Measurements from ENCODE around the gene CDON. TPM values are rescaled to one million over a fixed set of nuclear protein-coding genes. Genes with fewer than 3 reads are reported as not detected.

The CDON gene
- total RNA-seq, 4 donors from 2014 or later, result 1.0 to 2.0 (median 1.8) TPM

DNA sequence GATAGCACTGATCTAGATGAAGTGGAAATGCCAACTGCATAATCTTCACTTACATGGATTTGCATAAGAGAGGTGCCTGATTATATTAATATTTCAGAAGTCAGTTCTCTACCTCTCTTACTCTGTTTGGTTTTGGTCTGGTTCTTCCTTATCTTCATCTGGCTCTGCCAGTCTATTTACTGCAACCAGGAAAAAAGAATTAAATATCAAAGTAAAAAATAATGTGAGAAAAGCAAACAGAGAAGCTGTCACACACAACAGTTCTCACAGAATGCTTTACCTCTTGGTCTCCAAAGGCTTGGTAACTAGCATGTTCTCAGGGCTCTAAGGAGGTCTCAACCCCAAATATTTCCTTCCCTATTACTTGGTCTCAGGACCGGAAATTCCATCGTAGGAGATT, 110.1 kb downstream of the CDON start:
- in situ Hi-C loops (cut with MboI; ENCODE audit: low sequenced_read_pairs in 4 of 4), result no loop called here
- H3K36me3 ChIP-seq, result no peaks in the 10 kb centered on the region
- H3K4me1 ChIP-seq, result peaks cover 0 to 6% of the 10 kb centered on the region in 2 donors
- TF ChIP-seq POLR2A (IDR thresholded peaks at IDR 0.05), result no peak
- TF ChIP-seq, protein P1, sequence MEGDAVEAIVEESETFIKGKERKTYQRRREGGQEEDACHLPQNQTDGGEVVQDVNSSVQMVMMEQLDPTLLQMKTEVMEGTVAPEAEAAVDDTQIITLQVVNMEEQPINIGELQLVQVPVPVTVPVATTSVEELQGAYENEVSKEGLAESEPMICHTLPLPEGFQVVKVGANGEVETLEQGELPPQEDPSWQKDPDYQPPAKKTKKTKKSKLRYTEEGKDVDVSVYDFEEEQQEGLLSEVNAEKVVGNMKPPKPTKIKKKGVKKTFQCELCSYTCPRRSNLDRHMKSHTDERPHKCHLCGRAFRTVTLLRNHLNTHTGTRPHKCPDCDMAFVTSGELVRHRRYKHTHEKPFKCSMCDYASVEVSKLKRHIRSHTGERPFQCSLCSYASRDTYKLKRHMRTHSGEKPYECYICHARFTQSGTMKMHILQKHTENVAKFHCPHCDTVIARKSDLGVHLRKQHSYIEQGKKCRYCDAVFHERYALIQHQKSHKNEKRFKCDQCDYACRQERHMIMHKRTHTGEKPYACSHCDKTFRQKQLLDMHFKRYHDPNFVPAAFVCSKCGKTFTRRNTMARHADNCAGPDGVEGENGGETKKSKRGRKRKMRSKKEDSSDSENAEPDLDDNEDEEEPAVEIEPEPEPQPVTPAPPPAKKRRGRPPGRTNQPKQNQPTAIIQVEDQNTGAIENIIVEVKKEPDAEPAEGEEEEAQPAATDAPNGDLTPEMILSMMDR (IDR thresholded peaks at IDR 0.05 in 4 of 5, conservative IDR thresholded peaks at IDR 0.05 in 1 of 5), result no peak
- no peaks in the 10 kb centered on the region for H3K27me3 ChIP-seq
- intact Hi-C loops (cut with DNase I; ENCODE audit: low total_unique reads), result no loop called here
- no peak for ATAC-seq
- no peak overlapping the region for H3K4me3 ChIP-seq
- no peaks in the 10 kb centered on the region for H3K9me3 ChIP-seq
- H3K27ac ChIP-seq, result no peak overlapping the region
- DNase-seq, result no peak

- no peak overlapping the region for H3K27ac ChIP-seq
- intact Hi-C loops (cut with DNase I; ENCODE audit: low total_unique reads), result no loop called here
Measured at GRCh38 chr11:125951731-125952130, 110.9 kb downstream of the CDON start.

DNA sequence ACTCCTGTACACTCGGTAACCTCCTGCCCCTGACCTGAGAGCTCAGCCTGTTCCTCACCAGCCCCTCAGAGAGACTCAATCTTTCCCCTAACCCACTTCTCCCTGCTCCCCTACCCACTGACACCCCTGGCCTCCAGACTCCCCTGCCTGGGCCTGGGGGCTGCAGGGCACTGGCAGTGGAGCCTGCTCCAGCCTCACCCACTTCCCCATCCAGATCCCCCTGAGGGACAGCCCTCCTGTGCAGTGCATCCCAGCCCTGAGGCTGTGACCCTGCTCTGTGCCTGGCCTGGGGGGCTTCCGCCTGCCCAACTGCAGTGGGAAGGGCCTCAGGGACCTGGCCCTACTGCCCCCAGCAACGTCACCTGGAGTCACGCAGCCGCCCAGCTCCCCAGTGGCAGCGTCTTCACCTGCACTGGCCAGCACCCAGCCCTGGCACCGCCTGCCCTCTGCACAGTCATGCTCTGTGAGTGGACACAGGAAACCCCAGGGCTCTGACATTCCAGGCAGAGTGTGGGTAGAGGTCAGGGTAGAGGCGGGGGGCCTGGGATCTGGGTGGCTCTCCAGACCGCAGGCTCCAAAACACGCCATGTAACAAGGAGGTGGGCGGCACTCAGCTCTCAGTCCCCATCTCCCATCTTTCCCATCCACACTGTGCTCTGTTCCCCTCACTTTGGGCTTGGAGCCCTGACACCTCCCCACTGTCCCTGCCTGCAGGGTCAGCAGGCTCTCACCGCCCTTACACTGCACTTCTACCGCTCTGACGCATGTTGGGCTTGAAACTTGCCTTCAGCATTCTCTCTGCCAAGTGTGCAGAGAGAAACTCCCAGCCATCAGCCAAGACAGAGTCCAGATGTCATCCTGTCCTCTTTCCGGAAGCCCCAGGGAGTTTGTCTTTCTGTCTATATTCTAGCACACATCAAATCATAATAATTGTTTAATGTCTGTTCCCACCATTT, 111.7 kb downstream of the CDON start:
- Histone ChIP-seq H3K4me1 (peaks cover 0 to 6% of the 10 kb centered on the region in 2 donors), H3K27ac (peak overlapping the region in 2 of 4 donors; percentile 48 to 49), H3K36me3 (no peaks in the 10 kb centered on the region), H3K9me3 (no peaks in the 10 kb centered on the region), H3K27me3 (no peaks in the 10 kb centered on the region), H3K4me3 (no peak overlapping the region)
- in situ Hi-C loops (cut with MboI; ENCODE audit: low sequenced_read_pairs in 4 of 4) (no loop called here), intact Hi-C loops (cut with DNase I; ENCODE audit: low total_unique reads) (no loop called here)
- ATAC-seq (peak; percentile 76 to 80), DNase-seq (peak in 1 of 2 donors; percentile 31)
- no peak for TF ChIP-seq POLR2A (IDR thresholded peaks at IDR 0.05)
- TF ChIP-seq, protein P1 (IDR thresholded peaks at IDR 0.05 in 4 of 5, conservative IDR thresholded peaks at IDR 0.05 in 1 of 5), result no peak

More at GRCh38 chr11:125951731-125952130, 110.9 kb downstream of the CDON start:
- TF ChIP-seq, protein P1 (IDR thresholded peaks at IDR 0.05 in 4 of 5, conservative IDR thresholded peaks at IDR 0.05 in 1 of 5), result no peak
- no peak for TF ChIP-seq POLR2A (IDR thresholded peaks at IDR 0.05)
- Histone ChIP-seq H3K27me3 (no peaks in the 10 kb centered on the region), H3K9me3 (no peaks in the 10 kb centered on the region), H3K4me1 (peaks cover 0 to 6% of the 10 kb centered on the region in 2 donors), H3K4me3 (no peak overlapping the region), H3K36me3 (no peaks in the 10 kb centered on the region)
- in situ Hi-C loops (cut with MboI; ENCODE audit: low sequenced_read_pairs in 4 of 4), result no loop called here
- ATAC-seq (no peak), DNase-seq (no peak)

GRCh38 chr11:125950178-125950490, 112.5 kb downstream of the CDON start:
- no peaks in the 10 kb centered on the region for H3K9me3 ChIP-seq
- TF ChIP-seq POLR2A (IDR thresholded peaks at IDR 0.05), result no peak
- TF ChIP-seq, protein P1 (IDR thresholded peaks at IDR 0.05 in 4 of 5, conservative IDR thresholded peaks at IDR 0.05 in 1 of 5), result no peak
- intact Hi-C loops (cut with DNase I; ENCODE audit: low total_unique reads) (no loop called here), in situ Hi-C loops (cut with MboI; ENCODE audit: low sequenced_read_pairs in 4 of 4) (no loop called here)
- no peak overlapping the region for H3K27ac ChIP-seq
- H3K4me3 ChIP-seq, result no peak overlapping the region
- H3K36me3 ChIP-seq, result no peaks in the 10 kb centered on the region
- DNase-seq, result no peak
- no peaks in the 10 kb centered on the region for H3K27me3 ChIP-seq
- no peak for ATAC-seq
- H3K4me1 ChIP-seq, result peaks cover 0 to 6% of the 10 kb centered on the region in 2 donors

Measured in gastrocnemius medialis (tissue), 4 donors.